ENCODE results near the gene EPHB4.

DNA sequence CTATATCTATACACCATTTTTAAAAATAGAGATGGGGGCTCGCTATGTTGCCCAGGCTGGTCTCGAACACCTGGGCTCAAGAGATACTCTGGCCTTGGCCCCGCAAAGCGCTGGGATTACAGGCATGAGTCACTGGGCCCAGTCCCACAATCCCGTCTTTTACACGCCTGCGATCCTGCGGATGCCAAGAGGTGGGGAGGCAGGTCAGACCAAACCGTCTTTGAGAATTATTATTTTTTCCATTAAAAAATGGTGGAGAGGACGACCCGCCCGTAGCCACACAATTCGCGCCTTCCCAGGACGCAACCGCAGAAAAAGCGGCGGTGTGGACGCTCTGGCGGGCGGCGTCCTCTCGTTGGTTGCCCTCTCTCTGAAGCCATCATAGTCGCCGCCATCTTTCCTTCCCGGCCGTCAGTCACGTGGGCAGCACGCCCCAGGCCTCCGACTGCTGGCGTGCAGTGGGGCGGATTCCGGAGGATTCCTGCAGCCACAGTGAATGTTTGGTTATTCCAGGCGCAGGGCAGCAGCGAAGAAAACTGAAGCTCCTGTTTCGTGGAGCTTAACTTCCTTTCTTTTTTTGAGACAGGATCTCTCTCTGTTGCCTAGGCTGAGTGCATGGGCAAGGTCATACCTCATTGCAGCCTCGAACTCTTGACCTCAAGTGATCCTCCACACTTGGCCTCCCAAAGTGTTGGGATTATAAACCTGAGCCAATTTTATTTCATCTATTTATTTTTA, 9.9 kb upstream of the EPHB4 start:
- TF ChIP-seq CTCF (IDR thresholded peaks at IDR 0.05) (peak in 1 of 4 experiments; percentile 8), POLR2A (IDR thresholded peaks at IDR 0.05) (peak; percentile 27 to 36)

Data from uterus (tissue), 2 donors.